Sigmoid colon (tissue), 4 donors: ENCODE data around the gene BBS2.

Source experiments
- EP300 ChIP-seq, 4 donors: sonication (generic); formaldehyde crosslinking; IDR thresholded peaks; one replicate each; pipeline ENCODE4 v1.6.1; 2017; ENCODE audit warnings: antibody characterized with exemption in 4 of 4
- POLR2A ChIP-seq, 2 donors: fragments of 450-650 bp; IDR thresholded peaks; one replicate each; pipeline ENCODE4 v1.6.1; 2016; ENCODE audit warnings: antibody characterized with exemption in 2 of 2, mild to moderate bottlenecking in 2 of 2, moderate library complexity in 2 of 2
- TF ChIP-seq, protein P1 (sequence below), 4 experiments: fragments of 450-650 bp in 3 of 4; fragments of 200-600 bp in 1 of 4; IDR thresholded peaks; one replicate each; pipeline ENCODE4 v1.5.1; 2016 to 2019; ENCODE audit warnings: antibody characterized with exemption in 4 of 4, mild to moderate bottlenecking in 3 of 4, moderate library complexity in 2 of 4

- TF ChIP-seq, protein P1, sequence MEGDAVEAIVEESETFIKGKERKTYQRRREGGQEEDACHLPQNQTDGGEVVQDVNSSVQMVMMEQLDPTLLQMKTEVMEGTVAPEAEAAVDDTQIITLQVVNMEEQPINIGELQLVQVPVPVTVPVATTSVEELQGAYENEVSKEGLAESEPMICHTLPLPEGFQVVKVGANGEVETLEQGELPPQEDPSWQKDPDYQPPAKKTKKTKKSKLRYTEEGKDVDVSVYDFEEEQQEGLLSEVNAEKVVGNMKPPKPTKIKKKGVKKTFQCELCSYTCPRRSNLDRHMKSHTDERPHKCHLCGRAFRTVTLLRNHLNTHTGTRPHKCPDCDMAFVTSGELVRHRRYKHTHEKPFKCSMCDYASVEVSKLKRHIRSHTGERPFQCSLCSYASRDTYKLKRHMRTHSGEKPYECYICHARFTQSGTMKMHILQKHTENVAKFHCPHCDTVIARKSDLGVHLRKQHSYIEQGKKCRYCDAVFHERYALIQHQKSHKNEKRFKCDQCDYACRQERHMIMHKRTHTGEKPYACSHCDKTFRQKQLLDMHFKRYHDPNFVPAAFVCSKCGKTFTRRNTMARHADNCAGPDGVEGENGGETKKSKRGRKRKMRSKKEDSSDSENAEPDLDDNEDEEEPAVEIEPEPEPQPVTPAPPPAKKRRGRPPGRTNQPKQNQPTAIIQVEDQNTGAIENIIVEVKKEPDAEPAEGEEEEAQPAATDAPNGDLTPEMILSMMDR (IDR thresholded peaks at IDR 0.05), result no peak
- TF ChIP-seq EP300 (IDR thresholded peaks at IDR 0.05) (no peak), POLR2A (IDR thresholded peaks at IDR 0.05) (no peak)
Observed at GRCh38 chr16:56481468-56482122, 38.2 kb downstream of the BBS2 start.
